ENCODE data around the gene MRPL37.

- TF ChIP-seq CTCF (IDR thresholded peaks at IDR 0.05) = no peak
- TF ChIP-seq POLR2A (IDR thresholded peaks at IDR 0.05) = no peak
Measured at GRCh38 chr1:54225378-54225777, 25.4 kb downstream of the MRPL37 start.
